ENCODE measurements around the gene POU3F1.

POU3F1 gene

DNA sequence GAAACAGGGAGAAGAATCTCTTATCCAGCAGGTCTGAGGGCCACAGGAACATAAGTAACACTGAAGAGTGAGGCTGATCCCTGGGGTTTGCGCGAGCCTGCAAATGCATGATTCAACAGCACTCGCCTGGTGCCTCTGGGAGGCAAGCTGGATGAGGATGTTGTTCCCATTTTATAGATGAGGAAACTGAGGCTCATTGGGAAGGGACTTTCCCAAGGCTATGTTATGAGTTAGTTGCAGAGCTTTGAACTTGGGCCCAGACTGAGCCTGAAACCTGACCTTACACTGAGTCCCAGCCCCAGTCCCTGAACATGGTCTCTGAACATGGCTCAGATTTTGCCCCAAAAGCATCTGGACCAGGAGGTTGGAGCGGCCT, 27.7 kb upstream of the POU3F1 start:
- TF ChIP-seq, protein P1, sequence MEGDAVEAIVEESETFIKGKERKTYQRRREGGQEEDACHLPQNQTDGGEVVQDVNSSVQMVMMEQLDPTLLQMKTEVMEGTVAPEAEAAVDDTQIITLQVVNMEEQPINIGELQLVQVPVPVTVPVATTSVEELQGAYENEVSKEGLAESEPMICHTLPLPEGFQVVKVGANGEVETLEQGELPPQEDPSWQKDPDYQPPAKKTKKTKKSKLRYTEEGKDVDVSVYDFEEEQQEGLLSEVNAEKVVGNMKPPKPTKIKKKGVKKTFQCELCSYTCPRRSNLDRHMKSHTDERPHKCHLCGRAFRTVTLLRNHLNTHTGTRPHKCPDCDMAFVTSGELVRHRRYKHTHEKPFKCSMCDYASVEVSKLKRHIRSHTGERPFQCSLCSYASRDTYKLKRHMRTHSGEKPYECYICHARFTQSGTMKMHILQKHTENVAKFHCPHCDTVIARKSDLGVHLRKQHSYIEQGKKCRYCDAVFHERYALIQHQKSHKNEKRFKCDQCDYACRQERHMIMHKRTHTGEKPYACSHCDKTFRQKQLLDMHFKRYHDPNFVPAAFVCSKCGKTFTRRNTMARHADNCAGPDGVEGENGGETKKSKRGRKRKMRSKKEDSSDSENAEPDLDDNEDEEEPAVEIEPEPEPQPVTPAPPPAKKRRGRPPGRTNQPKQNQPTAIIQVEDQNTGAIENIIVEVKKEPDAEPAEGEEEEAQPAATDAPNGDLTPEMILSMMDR (conservative IDR thresholded peaks at IDR 0.05; ENCODE audit: low read length), result no peak
- no peak for DNase-seq (ENCODE audit: low read depth)
- no peak overlapping the region for H3K4me3 ChIP-seq (ENCODE audit: low read length)

DNA sequence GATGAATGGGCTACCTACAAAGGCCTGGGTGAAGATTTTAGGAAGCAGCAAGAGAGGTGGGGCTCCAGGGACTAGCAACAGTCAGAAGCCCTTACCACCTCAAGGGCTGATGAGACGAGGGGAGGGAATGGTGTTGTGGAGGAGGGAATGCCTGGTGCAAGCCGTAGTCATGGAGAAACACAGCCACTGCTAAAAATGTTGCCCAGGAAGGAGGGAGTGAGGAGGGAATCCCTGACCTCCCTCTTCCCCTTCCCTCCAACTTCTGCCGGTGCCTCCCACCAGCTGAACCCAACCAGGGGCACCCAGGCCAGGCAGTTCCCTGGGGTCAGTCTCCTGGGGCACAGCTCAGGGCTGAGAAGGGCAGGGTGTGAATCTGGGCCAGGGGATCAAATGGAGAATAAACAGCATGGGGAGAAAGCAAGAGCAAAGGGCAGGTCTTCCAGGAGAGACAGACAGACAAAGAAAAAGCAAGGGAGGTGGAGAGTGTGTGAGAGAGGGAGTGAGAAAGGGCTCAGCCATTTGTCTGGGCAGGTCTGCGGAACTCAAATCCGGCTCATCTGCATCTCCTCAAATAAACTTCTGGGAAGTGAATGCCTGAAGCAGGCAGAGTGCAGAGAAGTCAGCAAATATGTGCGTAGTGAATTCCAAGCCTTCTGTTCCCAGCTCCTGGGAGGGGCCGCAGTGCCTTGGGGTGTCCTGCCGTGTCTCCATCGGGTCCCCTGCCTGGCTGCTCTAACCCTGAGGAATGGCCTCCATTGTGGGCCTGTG, 27.1 kb upstream of the POU3F1 start:
- TF ChIP-seq, protein P1 (conservative IDR thresholded peaks at IDR 0.05; ENCODE audit: low read length), result no peak
- no peak overlapping the region for H3K4me3 ChIP-seq (ENCODE audit: low read length)
- DNase-seq (ENCODE audit: low read depth), result no peak

DNA sequence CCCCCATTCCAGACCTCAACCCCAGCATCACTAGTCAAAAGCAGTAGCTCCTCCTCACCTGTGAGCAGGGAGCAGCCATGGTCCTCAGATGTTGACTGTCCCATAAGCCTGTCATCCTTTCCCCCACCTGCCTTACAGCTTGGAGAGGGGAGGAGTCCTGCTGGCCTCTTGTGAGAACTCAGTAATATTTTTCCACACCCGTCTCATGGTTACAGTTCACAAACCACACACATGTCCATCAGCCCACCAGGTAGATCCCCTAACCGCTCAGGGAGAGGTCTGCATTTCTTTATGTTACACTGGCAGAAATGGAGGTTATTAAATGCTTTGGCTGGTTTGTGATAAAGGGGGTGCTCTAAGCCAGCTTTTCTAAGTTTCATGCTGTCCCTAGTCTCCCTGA, 26.3 kb upstream of the POU3F1 start:
- DNase-seq (ENCODE audit: low read depth), result no peak
- TF ChIP-seq, protein P1 (conservative IDR thresholded peaks at IDR 0.05; ENCODE audit: low read length), result no peak
- H3K4me3 ChIP-seq (ENCODE audit: low read length), result no peak overlapping the region

DNA sequence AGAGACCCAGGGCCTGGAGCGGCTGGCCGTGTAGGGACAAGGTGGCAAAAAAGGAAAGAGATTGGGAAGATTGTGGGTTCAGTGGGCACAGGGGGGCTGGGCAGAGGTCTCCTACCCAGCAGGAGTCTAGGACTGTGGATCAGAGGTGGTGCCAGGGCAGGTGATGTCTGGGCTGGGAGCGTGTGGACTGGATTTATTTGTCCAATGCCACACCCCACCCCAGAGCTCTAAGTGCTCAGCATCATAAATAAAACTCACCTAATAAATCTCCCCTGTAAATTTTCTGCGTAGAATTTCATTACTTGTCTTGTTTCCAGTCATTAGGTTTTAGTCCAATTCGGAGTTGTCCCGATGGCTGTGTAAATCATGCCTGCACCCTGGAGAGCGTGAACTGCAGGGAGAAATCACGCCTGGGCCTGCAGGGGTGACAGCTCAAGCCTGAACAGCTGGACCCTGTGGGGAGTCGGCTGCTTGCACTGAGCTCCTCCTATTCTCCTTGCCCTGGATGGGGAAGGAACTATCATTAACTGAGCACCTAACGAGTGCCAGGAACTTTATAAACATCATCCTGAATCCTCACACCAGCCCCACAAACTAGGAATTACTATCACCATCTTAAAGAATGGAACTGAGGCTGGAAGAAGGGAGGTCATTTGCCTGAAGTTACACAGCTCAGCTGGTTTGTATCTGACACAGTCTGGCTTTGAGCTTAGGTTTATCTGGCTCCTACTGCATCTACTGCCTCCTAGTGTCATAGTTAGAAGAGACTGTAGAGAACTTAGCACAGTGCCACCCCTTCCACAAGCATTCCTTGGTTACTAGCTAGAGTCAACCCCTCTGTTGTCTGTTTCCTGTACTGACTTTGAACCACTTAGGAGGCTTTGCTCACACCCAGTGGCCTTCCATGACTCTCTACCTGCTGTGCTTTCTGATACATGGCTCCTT, 25.0 kb upstream of the POU3F1 start:
- TF ChIP-seq, protein P1 (conservative IDR thresholded peaks at IDR 0.05; ENCODE audit: low read length), result peak; percentile 61
- no peak overlapping the region for H3K4me3 ChIP-seq (ENCODE audit: low read length)
- DNase-seq (ENCODE audit: low read depth), result peak; percentile 46

DNA sequence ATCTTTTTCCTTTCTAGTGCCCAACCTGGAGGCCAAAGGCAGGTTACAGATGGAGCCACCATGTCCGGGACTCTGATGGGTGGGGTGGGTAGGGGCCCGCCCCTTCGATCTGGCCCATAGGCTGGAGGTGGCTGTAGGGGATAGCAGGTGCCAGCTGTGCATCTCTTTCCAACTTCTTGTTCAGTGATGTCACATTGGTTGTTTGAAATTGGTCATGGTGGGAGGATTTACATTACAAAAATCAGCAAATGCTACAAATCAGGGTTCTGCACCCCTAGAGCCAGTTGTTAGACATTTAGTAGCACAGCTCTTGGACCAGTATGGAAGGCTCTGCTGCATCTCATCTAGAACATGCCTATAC, 22.4 kb upstream of the POU3F1 start:
- DNase-seq (ENCODE audit: low read depth), result no peak
- H3K4me3 ChIP-seq (ENCODE audit: low read length), result no peak overlapping the region
- TF ChIP-seq, protein P1 (conservative IDR thresholded peaks at IDR 0.05; ENCODE audit: low read length), result no peak

DNA sequence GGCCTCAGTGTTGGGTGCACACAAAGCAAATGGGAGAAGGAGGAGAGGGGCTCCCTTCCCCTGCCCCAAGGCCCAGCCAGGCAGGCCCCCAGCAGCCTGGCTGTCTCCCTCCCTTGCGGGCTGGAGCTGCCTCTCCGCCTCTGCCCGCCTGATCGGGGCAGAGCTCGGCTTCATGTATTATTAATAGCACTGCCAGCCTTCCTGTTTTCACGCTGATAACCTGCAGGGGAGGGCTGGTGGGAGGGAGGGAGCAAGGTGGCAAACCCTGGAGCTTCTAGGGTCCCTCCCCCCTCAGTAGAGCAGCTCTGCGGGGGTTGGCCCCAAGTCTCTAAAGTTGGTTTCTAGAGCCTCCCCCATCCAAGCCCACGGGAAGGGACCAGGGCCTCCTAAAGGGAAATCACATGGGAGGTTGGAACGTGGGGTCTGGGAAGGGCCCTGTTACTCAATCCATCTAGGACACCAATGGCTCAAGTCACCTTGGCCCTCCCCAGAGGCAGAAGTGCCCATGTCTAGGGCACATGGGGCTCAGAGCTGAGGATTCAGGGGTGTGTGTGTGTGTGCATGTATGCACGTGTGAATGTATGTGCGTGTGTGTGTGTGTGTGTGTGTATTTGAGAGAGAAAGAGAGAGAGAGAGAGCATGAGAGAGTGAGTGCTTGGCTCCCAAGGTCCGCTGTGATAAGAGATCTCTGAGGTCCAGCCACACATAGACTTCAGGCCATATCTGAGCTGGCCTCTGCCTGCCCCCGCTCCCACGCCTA, 21.8 kb upstream of the POU3F1 start:
- DNase-seq (ENCODE audit: low read depth), result no peak
- no peak overlapping the region for H3K4me3 ChIP-seq (ENCODE audit: low read length)
- TF ChIP-seq, protein P1 (conservative IDR thresholded peaks at IDR 0.05; ENCODE audit: low read length), result no peak

Measured in AG10803 (cell line).